SK-N-SH (cell line): Measurements from ENCODE around the gene GLS2.

Experiments
- MXI1 ChIP-seq: IDR thresholded peaks from 2 replicates; pipeline ENCODE4 v1.6.1; 2012; ENCODE audit warnings: mild to moderate bottlenecking, low read depth, low read length, improper control_type of control experiment
- RAD21 ChIP-seq: IDR thresholded peaks from 2 replicates; pipeline ENCODE4 v1.6.1; 2012; ENCODE audit warnings: mild to moderate bottlenecking, low read length
- TAF1 ChIP-seq: IDR thresholded peaks from 2 replicates; pipeline ENCODE4 v1.6.1; 2012; ENCODE audit warnings: low read depth, mild to moderate bottlenecking, low read length, moderate library complexity, borderline replicate concordance
- TF ChIP-seq, protein P1 (sequence below): fragments of 200-600 bp; sonication (generic); IDR thresholded peaks from 2 replicates; pipeline ENCODE4 v1.6.1; 2017; ENCODE audit warnings: antibody characterized with exemption, mild to moderate bottlenecking, moderate library complexity
- TF ChIP-seq, protein P2 (sequence below): IDR thresholded peaks from 2 replicates; pipeline ENCODE4 v1.4.0; 2012; ENCODE audit warnings: low read depth, borderline replicate concordance
- TF ChIP-seq, protein P3 (sequence below): IDR thresholded peaks from 2 replicates; pipeline ENCODE4 v1.4.0; 2012; ENCODE audit warnings: low read depth

DNA sequence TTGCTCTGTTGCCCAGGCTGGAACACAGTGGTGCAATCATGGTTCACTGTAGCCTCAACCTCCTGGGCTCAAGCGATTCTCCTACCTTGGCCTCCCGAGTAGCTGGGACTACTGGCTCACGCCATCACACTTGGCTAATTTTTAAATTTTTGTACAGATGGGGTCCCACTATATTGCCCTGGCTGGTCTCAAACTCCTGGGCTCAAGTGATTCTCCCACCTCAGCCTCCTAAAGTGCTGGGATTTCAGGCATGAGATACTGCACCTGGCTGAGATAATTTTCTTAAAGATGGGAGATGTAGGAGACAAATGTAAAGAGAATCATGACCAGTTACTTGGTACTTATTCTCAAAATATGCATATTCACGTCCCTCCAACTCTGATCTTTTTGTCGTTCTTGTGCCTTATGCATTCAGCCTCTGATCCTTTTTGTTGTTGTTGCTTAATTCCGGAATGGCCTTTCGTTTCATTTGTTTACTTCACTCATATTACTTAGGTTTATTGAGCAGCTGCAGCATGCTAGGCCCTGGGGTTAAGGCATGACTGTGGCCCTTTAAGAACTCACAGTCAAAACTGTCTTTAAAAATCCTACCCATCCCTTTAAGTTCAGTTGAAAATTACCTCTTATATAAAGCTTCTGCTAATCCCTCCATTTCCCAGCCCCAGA is 42.6 kb upstream of the GLS2 start:
- TF ChIP-seq TAF1 (no peak), RAD21 (no peak), MXI1 (no peak)
- TF ChIP-seq, protein P1, sequence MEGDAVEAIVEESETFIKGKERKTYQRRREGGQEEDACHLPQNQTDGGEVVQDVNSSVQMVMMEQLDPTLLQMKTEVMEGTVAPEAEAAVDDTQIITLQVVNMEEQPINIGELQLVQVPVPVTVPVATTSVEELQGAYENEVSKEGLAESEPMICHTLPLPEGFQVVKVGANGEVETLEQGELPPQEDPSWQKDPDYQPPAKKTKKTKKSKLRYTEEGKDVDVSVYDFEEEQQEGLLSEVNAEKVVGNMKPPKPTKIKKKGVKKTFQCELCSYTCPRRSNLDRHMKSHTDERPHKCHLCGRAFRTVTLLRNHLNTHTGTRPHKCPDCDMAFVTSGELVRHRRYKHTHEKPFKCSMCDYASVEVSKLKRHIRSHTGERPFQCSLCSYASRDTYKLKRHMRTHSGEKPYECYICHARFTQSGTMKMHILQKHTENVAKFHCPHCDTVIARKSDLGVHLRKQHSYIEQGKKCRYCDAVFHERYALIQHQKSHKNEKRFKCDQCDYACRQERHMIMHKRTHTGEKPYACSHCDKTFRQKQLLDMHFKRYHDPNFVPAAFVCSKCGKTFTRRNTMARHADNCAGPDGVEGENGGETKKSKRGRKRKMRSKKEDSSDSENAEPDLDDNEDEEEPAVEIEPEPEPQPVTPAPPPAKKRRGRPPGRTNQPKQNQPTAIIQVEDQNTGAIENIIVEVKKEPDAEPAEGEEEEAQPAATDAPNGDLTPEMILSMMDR: no peak
- TF ChIP-seq, protein P2, sequence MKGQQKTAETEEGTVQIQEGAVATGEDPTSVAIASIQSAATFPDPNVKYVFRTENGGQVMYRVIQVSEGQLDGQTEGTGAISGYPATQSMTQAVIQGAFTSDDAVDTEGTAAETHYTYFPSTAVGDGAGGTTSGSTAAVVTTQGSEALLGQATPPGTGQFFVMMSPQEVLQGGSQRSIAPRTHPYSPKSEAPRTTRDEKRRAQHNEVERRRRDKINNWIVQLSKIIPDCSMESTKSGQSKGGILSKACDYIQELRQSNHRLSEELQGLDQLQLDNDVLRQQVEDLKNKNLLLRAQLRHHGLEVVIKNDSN: no peak
- TF ChIP-seq, protein P3, sequence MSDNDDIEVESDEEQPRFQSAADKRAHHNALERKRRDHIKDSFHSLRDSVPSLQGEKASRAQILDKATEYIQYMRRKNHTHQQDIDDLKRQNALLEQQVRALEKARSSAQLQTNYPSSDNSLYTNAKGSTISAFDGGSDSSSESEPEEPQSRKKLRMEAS: no peak
